Measurements from ENCODE around the gene UBE2S.

Gene UBE2S

DNA sequence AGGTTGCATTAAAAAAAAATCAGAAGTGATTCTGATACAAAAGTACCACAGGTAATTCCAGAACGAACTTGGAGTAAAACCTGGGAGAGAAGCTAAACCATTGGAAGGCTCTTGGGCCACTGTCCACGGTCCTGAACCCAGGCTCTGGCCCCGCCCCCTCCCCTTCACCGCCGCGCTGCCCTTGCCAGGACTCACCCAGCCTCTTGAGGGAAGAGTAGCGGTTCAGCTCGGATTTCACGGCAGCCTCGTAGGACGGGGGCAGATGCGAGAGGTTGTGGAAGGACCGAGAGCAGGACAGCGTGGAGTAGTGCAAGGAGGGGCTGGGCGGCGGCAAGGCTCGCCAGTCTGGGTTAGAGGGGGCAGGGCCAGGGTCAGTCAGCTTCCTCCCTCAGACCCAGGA is 29.8 kb upstream of the UBE2S start:
- H3K4me3 ChIP-seq (ENCODE audit: low read depth, low read length): no peak overlapping the region
- DNase-seq (ENCODE audit: low read depth): peak; percentile 74
- TF ChIP-seq, protein P1, sequence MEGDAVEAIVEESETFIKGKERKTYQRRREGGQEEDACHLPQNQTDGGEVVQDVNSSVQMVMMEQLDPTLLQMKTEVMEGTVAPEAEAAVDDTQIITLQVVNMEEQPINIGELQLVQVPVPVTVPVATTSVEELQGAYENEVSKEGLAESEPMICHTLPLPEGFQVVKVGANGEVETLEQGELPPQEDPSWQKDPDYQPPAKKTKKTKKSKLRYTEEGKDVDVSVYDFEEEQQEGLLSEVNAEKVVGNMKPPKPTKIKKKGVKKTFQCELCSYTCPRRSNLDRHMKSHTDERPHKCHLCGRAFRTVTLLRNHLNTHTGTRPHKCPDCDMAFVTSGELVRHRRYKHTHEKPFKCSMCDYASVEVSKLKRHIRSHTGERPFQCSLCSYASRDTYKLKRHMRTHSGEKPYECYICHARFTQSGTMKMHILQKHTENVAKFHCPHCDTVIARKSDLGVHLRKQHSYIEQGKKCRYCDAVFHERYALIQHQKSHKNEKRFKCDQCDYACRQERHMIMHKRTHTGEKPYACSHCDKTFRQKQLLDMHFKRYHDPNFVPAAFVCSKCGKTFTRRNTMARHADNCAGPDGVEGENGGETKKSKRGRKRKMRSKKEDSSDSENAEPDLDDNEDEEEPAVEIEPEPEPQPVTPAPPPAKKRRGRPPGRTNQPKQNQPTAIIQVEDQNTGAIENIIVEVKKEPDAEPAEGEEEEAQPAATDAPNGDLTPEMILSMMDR (conservative IDR thresholded peaks at IDR 0.05; ENCODE audit: low read depth, low read length): no peak

DNA sequence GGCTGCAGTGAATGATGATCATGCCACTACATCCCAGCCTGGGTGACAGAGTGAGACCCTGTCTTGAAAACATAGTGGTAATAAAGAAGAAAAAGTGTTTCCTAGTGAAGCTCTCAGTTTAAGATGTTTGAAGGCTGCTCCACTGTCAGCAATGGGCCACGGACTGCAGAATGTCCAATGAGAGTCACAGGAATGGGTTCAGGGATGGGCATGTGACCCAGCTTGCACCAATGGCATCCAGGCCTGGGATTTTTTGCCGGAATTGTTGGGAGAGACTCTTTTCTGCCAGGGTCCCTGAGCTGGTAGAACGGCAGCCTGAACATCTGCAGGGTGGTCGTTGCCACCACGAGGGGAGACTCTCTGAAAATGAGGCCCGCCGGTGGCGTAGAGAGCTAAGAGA is 29.3 kb upstream of the UBE2S start:
- DNase-seq (ENCODE audit: low read depth): no peak
- no peak overlapping the region for H3K4me3 ChIP-seq (ENCODE audit: low read depth, low read length)
- TF ChIP-seq, protein P1 (conservative IDR thresholded peaks at IDR 0.05; ENCODE audit: low read depth, low read length): no peak

DNA sequence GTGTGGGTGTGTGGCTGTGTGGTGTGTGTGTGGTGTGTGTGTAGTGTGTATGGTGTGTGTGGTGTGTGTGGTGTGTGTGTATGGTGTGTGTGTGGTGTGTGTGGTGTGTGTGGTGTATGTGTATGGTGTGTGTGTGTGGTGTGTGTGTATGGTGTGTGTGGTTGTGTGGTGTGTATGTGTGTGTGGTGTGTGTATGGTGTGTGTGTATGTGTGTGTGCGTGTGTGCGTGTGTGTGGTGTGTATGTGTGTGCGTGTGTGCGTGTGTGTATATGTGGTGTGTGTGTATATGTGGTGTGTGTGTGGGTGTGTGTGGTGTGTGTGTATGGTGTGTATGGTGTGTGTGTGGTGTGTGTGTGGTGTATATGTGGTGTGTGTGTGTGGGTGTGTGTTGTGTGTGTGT is 27.4 kb upstream of the UBE2S start:
- H3K4me3 ChIP-seq (ENCODE audit: low read depth, low read length): no peak overlapping the region
- TF ChIP-seq, protein P1 (conservative IDR thresholded peaks at IDR 0.05; ENCODE audit: low read depth, low read length): no peak
- no peak for DNase-seq (ENCODE audit: low read depth)

DNA sequence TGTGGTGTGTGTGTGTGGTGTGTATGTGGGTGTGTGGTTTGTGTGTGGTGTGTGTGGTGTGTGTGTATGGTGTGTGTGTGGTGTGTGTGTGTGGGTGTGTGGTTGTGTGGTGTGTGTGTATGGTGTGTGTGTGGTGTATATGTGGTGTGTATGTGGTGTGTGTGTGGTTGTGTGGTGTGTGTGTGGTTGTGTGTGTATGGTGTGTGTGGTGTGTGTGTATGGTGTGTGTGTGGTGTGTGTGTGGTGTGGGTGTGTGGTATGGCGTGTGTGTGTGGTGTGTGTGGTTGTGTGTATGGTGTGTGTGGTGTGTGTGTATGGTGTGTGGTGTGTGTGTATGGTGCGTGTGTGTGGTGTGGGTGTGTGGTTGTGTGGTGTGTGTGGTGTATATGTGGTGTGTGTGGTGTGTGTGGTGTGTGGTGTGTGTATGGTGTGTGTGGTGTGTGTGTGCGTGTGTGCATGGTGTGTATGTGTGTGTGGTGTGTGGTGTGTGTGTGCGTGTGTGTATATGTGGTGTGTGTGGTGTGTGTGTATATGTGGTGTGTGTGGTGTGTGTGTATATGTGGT is 26.9 kb upstream of the UBE2S start:
- DNase-seq (ENCODE audit: low read depth): no peak
- TF ChIP-seq, protein P1 (conservative IDR thresholded peaks at IDR 0.05; ENCODE audit: low read depth, low read length): no peak

DNA sequence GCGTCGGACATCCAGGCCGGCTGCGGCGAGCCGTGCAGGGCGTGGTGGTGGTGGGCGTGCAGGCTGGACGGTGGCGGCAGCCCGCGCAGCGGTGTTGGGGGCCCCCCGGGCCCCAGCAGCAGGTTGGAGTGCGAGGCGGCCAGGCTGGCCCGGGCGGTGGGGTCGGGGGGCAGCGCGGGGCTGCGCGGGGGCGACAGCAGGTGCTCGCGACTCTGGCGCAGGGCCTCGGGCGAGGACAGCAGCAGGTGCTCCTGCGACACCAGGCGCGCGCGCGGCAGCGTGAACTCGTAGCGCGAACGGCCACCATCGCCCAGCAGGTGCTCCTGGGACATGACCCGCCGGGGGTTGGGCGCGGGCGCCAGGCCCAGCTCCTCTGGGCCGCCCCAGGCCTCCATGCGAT is 25.7 kb upstream of the UBE2S start:
- H3K4me3 ChIP-seq (ENCODE audit: low read depth, low read length): no peak overlapping the region
- DNase-seq (ENCODE audit: low read depth): no peak
- TF ChIP-seq, protein P1 (conservative IDR thresholded peaks at IDR 0.05; ENCODE audit: low read depth, low read length): no peak

More for the DNA sequence above, 26.9 kb upstream of the UBE2S start:
- no peak overlapping the region for H3K4me3 ChIP-seq (ENCODE audit: low read depth, low read length)

DNA sequence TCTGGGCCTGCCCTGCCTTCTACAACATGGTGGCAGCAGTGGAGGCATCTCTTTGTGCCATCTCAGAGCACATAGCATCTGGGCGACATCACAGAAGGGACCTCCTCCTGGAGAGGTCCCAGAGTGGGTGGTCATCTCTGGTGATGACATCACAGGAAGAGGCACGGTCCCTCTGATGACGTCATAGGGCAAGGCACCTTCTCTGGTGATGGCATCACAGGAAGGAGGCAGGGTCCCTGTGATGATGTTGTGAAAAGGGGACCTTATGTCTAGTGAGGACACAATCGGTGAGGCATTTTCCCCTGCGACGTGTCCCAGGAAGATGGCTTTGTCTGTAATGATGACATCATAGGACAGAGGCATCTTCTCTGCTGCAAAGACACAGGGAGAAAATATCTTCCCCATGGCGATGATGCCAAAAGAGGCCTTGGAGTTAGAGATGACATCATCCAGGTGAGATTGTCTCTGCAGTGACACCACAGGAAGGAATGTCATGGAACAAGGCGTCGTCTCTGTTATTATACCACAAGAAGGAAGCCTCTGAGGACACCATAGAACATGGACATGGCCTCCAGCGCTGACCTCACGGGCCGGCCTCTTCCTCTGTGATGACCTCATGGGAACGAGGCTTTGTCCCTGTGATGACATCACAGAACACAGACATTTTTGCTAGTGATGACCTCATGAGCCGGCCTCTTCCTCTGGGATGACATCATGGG is 24.8 kb upstream of the UBE2S start:
- no peak overlapping the region for H3K4me3 ChIP-seq (ENCODE audit: low read depth, low read length)
- TF ChIP-seq, protein P1 (conservative IDR thresholded peaks at IDR 0.05; ENCODE audit: low read depth, low read length): no peak
- DNase-seq (ENCODE audit: low read depth): no peak

DNA sequence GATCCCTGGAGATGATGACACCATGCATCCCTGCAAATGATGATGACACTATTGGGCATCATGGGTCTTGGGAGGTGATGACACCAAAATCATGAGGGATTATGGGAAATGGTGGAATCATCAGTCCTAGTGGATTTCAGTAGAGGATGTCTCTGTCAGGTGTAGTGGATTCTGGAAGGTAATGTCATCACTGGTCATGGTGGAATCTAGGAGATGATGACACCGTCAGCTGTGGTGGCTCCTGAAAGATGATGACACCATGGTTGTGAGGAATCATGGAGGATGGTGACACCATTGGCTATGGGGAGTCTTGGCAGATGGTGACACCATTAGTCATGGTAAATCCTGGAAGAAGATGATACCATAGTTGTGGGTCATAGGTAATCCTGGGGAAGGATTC is 23.6 kb upstream of the UBE2S start:
- TF ChIP-seq, protein P1 (conservative IDR thresholded peaks at IDR 0.05; ENCODE audit: low read depth, low read length): no peak
- no peak overlapping the region for H3K4me3 ChIP-seq (ENCODE audit: low read depth, low read length)
- no peak for DNase-seq (ENCODE audit: low read depth)
